Ishikawa (cell line): Measurements from ENCODE around the gene OR2A14.

ENCODE experiments used
- CEBPB ChIP-seq: IDR thresholded peaks from 2 replicates; pipeline ENCODE4 v1.6.1; 2012
- CREB1 ChIP-seq: IDR thresholded peaks from 2 replicates; pipeline ENCODE4 v1.6.1; 2012; ENCODE audit warnings: low read depth
- EGR1 ChIP-seq: IDR thresholded peaks from 2 replicates; pipeline ENCODE4 v1.6.1; 2012
- EP300 ChIP-seq: IDR thresholded peaks from 2 replicates; pipeline ENCODE4 v1.6.1; 2012; ENCODE audit warnings: borderline replicate concordance
- FOXM1 ChIP-seq: IDR thresholded peaks from 2 replicates; pipeline ENCODE4 v1.6.1; 2012; ENCODE audit warnings: low read depth, borderline replicate concordance
- NFIC ChIP-seq: IDR thresholded peaks from 2 replicates; pipeline ENCODE4 v1.6.1; 2012
- RAD21 ChIP-seq: IDR thresholded peaks from 2 replicates; pipeline ENCODE4 v1.6.1; 2012; ENCODE audit warnings: low read depth
- REST ChIP-seq: IDR thresholded peaks from 2 replicates; pipeline ENCODE4 v1.6.1; 2012; ENCODE audit warnings: low read depth, mild to moderate bottlenecking
- TAF1 ChIP-seq: IDR thresholded peaks from 2 replicates; pipeline ENCODE4 v1.6.1; 2012; ENCODE audit warnings: low read depth, mild to moderate bottlenecking
- TCF12 ChIP-seq: IDR thresholded peaks from 2 replicates; pipeline ENCODE4 v1.6.1; 2012; ENCODE audit warnings: low read depth
- TEAD4 ChIP-seq: IDR thresholded peaks from 2 replicates; pipeline ENCODE4 v1.6.1; 2012
- YY1 ChIP-seq: IDR thresholded peaks from 2 replicates; pipeline ENCODE4 v1.6.1; 2012; ENCODE audit warnings: low read depth
- ZBTB7A ChIP-seq: IDR thresholded peaks from 2 replicates; pipeline ENCODE4 v1.6.1; 2012; ENCODE audit warnings: low read depth
- TF ChIP-seq, protein P1 (sequence below): IDR thresholded peaks from 2 replicates; pipeline ENCODE4 v1.6.1; 2012
- TF ChIP-seq, protein P2 (sequence below): IDR thresholded peaks from 2 replicates; pipeline ENCODE4 v1.6.1; 2012

Gene OR2A14

DNA sequence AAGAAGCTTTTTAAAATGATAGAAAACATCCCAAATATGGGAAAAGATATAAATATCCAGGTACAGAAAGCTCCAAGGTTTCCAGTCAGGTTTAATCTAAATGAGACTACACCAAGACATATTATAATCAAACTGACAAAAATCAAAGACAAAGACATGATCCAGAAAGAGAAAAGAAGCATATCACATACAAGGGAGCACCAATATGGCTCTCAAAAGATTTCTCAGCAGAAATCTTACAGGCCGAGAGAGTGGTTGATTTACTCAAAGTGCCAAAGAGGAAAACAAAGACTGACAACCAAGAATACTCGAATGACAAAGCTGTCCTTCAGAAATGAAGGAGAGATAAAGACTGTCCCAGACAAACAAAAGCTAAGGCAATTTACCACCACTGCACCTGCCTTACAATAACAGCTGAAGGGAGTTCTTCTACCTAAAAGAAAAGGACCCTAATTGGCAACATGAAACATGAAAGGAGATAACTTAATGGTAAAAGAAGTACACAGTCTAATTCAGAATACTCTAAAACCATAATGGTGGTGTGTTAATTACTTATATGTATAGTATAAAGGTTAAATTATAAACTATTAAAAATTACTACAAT is 25.4 kb downstream of the OR2A14 start:
- TF ChIP-seq CREB1, result no peak
- TF ChIP-seq, protein P1, sequence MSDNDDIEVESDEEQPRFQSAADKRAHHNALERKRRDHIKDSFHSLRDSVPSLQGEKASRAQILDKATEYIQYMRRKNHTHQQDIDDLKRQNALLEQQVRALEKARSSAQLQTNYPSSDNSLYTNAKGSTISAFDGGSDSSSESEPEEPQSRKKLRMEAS, result no peak
- no peak for TF ChIP-seq TCF12
- TF ChIP-seq EGR1, result no peak
- no peak for TF ChIP-seq ZBTB7A
- TF ChIP-seq CEBPB, result no peak
- no peak for TF ChIP-seq REST
- no peak for TF ChIP-seq EP300

DNA sequence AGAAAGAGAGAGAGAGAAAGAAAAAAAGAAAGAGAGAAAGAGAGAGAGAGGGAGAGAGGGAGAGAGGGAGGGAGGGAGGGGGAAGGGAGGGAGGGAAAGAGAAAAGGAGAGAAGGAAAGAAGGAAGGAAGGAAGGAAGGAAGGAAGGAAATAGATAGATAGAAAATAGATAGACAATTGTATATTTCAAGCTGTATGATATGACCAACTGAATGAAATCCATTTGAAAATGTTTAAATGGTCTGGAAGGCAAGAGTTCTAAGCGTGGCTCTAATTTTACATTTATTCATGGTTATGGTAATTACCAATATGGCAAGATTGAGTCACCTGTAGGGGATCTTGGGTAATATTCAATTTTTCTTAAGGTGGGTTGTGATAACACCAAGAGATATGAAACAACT is 35.9 kb downstream of the OR2A14 start:
- TF ChIP-seq FOXM1 (no peak), ZBTB7A (no peak), RAD21 (no peak), TCF12 (no peak), TAF1 (no peak), EGR1 (no peak), REST (no peak), YY1 (no peak), NFIC (no peak), CREB1 (no peak), EP300 (no peak)
- TF ChIP-seq, protein P2, sequence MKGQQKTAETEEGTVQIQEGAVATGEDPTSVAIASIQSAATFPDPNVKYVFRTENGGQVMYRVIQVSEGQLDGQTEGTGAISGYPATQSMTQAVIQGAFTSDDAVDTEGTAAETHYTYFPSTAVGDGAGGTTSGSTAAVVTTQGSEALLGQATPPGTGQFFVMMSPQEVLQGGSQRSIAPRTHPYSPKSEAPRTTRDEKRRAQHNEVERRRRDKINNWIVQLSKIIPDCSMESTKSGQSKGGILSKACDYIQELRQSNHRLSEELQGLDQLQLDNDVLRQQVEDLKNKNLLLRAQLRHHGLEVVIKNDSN, result no peak

GRCh38 chr7:144164784-144165183 is 41.8 kb downstream of the OR2A14 start:
- no peak for TF ChIP-seq YY1
- TF ChIP-seq, protein P1, result no peak
- no peak for TF ChIP-seq ZBTB7A
- TF ChIP-seq NFIC, result no peak
- TF ChIP-seq TCF12, result no peak
- TF ChIP-seq EGR1, result no peak
- no peak for TF ChIP-seq RAD21
- TF ChIP-seq REST, result no peak
- TF ChIP-seq EP300, result no peak
- TF ChIP-seq CREB1, result no peak
- TF ChIP-seq, protein P2, result no peak
- no peak for TF ChIP-seq TAF1
- TF ChIP-seq TEAD4, result no peak
- TF ChIP-seq CEBPB, result no peak

GRCh38 chr7:144174613-144175012 is 51.6 kb downstream of the OR2A14 start:
- TF ChIP-seq NFIC, result no peak
- TF ChIP-seq TAF1, result no peak
- TF ChIP-seq EP300, result no peak
- no peak for TF ChIP-seq FOXM1
- TF ChIP-seq YY1, result no peak
- no peak for TF ChIP-seq CREB1
- TF ChIP-seq CEBPB, result no peak
- TF ChIP-seq REST, result no peak
- no peak for TF ChIP-seq TCF12
- TF ChIP-seq, protein P2, result no peak
- no peak for TF ChIP-seq RAD21
- no peak for TF ChIP-seq EGR1
